ENCODE results near the gene ARHGDIA.

GRCh38 chr17:81870981-81871386 lies at the start of gene ARHGDIA:
- TF ChIP-seq POLR2A (IDR thresholded peaks at IDR 0.05): no peak
- TF ChIP-seq, protein P1, sequence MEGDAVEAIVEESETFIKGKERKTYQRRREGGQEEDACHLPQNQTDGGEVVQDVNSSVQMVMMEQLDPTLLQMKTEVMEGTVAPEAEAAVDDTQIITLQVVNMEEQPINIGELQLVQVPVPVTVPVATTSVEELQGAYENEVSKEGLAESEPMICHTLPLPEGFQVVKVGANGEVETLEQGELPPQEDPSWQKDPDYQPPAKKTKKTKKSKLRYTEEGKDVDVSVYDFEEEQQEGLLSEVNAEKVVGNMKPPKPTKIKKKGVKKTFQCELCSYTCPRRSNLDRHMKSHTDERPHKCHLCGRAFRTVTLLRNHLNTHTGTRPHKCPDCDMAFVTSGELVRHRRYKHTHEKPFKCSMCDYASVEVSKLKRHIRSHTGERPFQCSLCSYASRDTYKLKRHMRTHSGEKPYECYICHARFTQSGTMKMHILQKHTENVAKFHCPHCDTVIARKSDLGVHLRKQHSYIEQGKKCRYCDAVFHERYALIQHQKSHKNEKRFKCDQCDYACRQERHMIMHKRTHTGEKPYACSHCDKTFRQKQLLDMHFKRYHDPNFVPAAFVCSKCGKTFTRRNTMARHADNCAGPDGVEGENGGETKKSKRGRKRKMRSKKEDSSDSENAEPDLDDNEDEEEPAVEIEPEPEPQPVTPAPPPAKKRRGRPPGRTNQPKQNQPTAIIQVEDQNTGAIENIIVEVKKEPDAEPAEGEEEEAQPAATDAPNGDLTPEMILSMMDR (IDR thresholded peaks at IDR 0.05): no peak
